ENCODE data around the gene SGMS1.

- TF ChIP-seq CTCF (IDR thresholded peaks at IDR 0.05), result no peak
- TF ChIP-seq ZFX (IDR thresholded peaks at IDR 0.05; ENCODE audit: borderline replicate concordance), result no peak
Measured at GRCh38 chr10:50375051-50375452, 248.7 kb downstream of the SGMS1 start.
